Stimulated activated CD8-positive, alpha-beta memory T cell treated with anti-CD3 and anti-CD28 coated beads, Interleukin-7, amount 100 ng/mL, for 4 hours (primary cell): ENCODE measurements around the gene REEP3.

Source experiments
- DNase-seq, 2 donors: peaks; one replicate each; pipeline ENCODE4 v3.0.0-alpha.2; 2020; ENCODE audit warnings: low read depth in 2 of 2

The REEP3 gene

DNA sequence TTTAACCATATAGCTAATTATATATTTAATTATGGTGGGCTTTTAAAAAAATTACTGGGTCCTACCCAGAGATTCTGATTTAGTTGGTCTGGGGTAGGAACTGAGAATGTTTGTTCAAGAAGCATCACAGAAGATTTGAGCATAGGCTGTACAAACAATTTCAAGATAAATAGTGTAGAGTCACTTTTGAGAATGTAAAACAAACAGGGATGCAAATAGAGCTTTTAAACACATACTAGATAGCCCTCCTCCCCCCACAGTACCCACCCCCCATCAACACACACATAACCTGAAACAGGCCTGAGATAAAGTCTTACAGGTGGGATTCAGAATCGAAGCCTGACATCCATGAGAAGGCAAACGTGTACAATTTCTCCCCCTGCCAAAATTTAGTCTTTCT lies 15.6 kb upstream of the REEP3 start:
- DNase-seq, result no peak

DNA sequence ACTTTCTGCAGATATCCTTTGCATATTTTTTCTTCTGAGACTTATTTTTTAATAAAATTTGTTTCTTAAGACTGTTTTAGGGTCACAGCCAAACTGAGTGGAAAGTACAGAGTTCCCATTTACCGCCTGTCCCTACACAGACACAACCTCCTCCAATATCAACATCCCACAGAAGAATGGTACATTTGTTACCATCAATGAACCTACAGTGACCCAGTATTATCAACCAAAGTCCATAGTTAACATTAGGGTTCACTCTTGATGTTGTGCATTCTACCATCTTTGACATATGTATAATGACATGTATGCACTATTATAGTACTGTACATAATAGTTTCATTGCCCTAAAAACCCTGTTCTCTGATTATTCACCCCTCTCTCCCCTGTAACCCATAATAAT lies 14.6 kb upstream of the REEP3 start:
- no peak for DNase-seq

DNA sequence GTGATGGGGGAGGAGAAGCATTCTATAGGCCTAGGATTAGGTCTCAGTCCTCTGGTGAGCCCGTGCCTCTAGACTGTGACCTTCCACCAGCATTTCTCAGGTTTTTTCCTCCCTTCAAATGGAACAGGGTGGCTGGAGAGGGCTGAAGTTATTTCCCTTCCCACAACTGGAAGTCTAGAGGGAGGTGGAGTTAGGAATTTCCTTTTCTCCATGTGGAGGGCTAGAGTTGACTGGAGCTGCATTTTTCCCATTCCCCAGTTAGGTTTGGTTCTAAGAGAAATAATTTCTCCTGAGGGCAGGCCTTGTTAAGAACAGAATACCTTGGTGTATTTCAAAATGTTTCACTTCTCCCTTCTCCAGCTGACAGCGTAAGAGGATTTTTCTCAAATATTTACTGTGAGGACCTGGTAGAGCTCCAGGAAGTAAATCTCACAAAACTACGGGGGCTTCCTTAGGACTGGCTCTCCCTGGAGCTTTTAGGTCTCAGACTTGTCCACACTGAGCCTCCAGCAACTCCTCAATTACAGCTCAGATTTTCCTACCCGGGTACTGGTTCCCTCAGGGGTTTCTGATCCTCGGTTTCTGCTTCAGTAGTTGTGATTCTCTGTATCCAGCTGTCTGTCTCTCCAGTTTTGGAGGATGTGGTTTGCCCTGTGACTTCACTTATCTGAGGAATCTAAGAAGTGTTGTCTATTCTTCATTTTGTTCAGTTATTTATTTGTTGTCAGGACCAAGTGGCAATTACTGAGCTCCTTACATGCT lies 6.0 kb upstream of the REEP3 start:
- no peak for DNase-seq

DNA sequence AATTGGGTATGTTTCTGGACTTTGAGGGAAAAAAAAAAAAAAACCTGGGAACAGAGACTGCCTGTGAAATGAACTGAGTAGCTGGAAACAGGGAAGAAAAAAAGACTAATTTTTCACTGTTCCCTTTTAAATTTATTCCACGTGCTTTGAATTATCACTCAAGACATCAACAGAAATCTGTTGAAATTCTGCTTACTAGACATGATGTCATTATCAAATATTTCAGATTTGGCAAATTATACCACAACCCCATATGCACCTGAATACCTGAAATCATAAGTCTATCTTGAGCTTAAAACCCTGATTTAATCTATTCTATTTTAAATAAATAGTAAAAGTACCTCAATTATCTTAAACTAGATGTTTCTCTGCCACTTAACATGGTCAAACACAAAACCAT lies 5.0 kb upstream of the REEP3 start:
- DNase-seq, result no peak

DNA sequence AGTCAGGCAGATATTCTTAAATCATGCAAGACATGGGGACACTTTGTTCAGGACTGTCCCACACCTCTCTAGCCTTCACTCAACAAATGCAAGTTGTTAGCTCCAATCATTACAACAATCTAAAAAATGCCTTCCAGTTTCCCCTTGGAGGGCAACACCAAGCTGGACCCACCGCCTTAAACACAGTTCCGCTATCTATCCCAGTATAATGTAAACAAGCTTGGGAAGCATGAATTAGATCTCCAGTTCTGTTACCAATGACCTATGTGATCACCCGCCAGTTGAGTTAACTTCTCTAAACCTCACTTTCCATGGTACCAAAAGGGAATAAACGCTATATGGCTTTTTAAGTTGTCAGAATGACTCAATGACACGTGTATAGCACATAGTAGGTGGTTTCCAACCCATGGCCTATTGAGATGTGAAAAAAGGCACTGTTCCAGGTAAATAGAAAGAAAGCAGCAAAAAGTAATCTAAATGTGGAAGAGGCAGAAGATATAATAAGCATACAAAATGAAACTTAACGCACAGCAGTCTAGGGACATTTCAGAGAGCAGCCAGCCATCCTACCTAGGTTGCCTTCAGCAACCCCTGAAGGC lies 2.4 kb upstream of the REEP3 start:
- DNase-seq, result no peak

DNA sequence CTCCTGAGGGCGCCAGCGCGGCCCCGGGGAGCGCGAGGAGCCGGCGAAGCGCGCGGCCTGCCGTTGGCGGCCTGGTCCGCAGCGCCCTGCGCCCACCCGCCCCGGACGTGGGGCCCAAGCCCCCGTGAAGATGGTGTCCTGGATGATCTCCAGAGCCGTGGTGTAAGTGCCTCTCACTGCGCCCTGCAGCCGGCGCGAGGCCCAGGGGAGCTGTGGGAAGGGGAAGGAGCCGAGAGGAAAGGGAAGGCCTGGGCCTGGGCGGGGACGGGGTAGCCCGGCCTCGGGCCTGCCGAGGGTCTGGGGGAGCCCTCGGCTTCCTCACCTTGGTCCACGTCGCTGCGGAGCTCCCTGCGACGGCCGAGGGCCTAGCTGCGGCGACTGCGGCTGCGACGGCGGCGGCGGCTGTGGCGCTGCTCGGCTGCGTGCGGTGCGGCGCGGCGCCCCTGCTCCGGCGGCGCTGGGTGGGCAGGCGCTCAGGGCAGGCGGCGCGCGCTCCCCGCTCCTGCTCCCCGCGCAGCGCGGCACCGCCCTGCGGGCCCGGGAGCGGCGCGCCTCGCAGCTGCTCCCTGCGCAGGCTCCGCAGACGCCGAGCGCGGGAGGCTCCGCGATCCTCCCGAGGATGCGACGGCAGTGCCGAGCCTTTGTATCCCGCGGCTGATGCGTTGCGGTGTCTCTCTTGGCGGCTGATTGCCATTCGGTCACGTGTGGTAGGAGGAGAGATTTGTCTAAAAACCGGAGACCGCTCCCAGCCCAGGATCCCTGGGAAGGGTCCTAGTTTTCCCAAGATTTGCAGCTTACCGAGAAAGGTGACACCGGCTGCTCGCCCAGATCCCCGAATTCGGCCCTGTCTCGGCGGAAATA lies 445 bp downstream of the REEP3 start:
- peak in 1 of 2 donors; percentile 53 for DNase-seq

DNA sequence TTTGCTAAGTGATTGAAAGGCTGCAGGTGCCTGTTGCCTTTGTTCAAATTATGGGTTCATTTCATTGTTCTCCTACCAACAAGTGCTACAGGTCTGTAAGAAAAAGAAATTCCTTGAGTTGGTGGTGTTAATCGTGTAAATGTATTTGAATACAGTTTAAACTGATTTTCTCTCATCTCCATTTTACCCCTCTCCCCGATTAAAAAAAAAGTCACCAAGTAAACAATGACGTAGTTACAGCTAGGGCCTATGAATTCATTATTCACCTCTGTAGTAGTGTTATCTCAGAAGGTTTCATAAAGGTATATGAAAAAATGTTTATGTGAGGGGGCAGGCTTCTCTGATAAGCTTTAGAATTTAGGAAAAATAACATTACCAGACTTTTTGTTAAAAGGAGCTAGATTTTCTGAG lies 1.1 kb downstream of the REEP3 start:
- no peak for DNase-seq

DNA sequence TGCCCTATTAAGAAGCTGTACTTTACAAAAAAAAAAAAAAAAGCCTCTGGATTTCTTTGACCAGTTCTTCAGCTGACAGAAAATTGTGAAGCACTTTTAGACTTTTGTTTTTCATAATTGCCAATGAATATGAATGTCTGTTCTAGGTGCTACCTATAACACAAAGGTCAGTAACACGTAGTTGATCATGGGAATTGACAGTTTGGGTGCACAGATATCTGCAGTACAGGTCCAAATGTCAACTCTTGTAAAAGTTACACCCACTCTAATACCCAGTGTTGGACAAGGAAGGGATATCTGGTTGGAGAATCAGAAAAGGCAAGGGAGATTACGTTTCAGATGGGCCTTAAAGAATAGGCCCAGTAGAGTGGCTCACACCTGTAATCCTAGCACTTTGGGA lies 1.8 kb downstream of the REEP3 start:
- DNase-seq, result no peak

DNA sequence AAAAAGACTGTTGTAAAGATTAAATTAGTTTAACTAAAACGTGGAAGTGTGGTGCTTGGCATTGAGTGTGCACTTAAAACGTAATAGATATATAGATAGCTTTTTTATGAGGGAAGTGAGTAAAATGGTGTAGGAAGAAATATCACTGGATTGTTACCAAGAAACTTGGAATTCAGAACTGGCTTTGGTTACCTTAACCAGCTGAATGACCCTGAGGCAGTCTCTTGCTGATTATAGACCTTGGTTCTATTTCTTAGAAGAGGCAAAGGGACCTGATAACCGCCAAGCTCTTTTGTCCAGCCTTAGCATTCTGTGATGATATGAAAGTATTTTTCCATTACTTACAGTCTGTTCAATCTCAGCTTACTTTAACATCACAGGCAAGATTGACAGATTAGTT lies 3.8 kb downstream of the REEP3 start:
- DNase-seq, result no peak

DNA sequence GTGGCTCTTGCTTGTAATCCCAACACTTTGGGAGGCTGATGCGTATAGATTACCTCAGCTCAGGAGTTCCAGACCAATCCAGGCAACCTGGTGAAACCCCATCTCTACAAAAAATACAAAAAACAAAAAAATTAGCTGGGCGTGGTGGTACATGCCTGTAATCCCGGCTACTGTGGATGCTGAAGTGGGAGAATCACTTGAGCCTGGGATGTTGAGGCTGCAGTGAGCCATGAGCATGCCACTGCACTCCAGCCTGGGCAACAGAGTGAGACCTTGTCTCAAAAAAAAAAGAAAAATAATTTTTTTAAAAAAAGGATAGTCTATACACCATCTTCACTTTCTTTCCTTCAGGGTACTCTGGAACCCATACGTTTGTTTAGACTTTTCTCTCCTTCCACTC lies 6.2 kb downstream of the REEP3 start:
- no peak for DNase-seq

DNA sequence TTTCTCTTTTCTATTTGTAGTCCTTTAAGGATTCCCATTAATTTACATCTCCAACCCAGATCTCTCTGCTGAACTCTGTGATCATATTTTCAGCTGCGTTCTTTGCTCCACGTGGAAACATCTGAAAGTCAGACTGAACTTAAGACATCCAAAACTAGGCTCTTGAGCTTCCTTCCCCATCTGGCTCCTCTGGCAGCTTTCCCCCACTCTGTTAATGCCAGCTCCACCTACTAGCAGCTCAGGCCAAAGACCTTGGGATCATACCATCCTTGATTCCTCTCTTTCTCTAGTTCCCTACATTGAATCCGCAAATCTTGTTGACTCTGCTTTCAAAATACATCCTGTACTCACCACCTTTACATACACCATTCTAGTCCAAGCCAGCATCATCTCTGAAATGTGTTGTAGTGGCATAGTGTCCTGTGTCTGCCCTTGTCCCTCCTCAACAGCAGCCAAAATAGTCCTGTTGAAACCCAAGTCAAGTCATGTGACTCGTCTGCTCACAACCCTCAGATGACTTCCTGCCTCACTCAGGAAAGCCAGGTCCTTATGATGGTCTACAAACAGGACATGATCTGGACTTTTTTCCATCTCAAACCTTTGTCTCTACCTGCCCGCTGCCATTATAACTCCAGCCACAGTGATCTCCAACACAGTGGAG lies 7.0 kb downstream of the REEP3 start:
- DNase-seq, result no peak

DNA sequence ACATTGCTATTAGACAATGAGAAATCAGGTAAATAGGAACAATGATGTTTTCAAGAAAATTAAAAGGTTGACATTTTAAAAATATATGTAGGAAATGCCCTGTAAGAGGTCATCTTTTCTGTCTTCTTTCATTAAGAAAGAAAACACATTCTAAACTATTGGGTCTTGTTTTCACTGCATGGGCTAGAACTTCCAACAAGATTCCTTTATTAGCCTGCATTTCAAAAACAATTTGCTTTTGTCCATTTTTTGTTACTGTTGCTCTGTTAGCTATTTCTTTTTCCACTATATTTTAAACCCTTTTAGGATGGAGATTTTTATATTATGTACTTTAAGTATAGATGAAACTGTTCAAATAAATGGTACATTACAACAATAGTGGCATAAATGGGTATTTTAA lies 9.2 kb downstream of the REEP3 start:
- DNase-seq, result no peak

DNA sequence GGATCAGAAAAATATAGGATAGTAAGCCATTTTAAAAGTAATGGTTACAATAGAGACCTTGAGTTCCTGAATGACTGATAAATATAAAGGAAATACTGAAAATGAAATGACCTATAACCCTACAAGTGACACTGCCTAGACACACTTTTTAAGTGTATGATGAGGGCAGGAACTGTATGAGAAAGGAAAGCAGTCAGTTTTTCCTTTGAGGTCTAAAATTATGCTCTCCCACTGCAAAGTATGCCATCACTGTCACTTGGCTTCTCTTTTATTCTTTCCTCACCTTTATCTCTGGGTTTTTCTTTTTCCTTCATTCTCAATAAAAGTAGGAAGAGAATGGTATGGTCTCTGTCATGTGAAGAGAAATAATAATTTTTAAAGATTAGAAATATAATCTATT lies 13.5 kb downstream of the REEP3 start:
- no peak for DNase-seq

DNA sequence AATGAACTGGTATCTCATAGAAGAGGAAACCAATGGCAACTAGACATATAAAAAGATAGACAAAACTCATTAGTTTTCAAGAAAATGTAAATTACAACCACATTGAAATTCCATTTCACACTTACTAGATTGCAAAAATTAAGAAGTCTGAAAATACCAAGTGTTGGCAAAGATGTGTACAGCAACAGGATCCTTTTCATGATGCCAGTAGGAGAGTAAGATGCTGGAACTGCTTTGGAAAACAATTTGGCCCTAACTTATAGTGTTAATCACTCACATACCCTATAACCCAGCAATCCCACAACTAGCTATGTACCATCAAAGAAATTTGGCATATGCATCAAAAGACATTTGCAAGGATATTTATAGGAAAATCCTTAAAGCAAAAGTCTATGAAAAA lies 15.5 kb downstream of the REEP3 start:
- DNase-seq, result no peak

DNA sequence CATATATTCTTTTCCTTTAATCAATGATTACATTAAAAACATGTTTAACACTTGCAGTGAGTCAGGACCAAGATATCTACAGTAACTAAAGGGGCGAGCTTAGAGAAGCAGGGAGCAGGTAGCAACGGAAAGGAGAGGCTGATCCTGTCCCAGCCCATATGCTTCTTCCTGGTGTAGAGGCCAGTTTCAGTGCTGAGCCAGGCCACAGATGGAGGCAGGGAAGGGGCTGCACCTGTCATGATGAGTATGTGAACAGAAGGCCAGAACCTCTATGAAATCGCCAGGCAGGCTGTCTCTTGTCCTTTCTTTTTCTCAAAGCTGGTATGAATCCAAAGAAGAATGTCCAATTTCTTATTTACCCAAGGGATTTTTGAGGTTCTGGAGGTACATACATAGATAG lies 16.3 kb downstream of the REEP3 start:
- no peak for DNase-seq

DNA sequence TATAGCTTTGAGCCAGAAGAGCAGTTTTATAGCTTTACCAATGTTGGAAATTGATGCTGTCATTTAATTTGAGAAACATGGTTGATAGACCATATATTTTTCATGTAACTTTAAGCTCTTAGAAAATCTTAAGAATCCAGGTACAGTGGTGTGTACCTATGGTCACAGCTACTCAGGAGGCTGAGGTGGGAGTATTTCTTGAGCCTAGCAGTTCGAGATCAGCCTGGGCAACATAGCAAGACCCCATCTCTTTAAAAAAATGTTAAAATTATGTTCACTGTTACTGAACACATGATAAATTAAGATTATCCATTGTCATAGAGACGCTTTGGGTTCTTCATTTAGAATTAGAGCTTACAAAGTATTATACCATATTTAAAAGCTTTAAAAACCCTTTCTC lies 18.2 kb downstream of the REEP3 start:
- DNase-seq, result no peak

DNA sequence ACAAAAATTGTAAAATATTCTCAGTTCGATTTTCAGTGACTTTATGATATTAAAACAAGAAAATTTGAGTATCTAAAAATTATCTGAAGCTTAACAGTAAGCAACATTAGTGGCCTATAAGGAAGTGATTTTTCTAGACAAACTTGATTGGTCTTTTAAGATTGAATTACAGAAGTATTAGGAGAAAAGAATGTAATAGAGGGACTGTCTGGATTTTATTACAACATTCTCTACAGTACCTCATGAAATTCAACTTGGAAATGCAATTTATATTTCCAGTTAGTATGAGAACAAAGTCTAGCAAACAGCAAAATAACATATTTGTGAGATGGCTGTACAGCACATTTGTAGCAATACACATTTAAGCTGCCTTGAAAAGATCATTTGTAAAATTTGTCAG lies 18.8 kb downstream of the REEP3 start:
- DNase-seq, result no peak

DNA sequence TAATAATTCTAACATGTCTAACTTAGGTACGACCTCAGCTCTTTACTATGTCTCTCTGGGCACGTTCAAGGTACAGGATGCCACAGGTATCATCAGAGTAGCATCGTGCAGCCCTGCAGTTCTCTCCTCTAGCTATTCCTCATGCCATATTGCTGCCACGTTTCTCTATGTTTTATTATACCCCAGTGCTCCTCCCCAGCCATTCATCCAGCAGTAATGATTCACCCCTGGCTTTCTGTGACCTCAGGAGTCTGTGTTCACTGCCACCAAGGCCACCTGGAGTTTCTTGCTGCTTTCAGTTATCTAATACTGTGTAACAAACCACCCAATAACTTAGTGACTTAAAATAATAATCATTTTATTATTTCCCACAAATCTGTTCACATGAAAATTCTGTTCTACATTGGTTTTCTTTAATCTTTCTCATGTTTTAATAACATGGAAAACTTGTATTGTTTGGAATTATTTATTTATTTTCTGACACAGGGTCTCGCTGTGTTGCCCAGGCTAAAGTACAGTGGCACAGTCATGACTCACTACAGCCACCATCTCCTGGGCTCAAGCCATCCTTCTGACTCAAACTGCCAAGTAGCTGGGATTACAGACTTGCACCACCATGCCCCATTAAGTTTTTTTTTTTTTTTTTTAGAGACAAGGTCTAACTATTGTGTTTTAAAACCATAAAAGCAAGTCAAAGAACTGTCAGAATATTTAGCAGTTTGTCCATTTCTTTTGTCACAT lies 21.8 kb downstream of the REEP3 start:
- DNase-seq, result no peak

DNA sequence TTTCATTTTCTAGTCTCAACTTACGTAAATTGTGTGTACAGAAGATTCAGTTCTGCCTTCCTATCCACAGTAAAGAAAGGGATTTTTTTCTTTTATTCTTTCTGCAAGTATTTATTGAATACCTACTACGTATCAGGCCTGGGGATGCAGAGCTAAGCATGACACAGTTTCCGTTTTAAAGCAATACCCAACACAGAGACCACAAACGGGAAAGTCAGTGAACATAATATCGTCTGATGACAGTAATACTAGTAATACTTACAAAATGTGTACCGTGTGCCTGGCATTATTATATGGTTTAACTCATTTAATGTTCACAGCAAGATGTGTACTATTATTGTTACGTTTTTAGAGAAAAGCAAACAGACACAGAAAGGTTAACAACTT lies 22.4 kb downstream of the REEP3 start:
- DNase-seq, result no peak

DNA sequence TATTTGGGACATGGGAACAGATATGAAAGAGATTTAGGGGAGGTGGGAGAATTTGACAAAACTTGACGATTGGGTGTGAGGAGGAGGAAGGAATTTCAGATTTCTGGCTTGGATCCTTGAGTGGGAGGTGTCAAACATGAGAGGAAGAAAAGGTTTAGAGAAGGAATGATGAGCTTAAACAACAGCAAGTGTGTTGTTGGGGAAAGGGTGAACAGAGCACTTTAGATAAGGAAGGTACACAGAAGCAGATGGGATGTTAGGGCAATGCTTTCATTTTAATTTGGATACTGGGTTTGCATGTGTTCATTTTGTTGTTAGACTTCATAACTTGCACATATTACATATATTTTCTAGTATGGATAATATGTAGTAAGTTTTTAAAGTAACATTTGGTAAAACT lies 23.2 kb downstream of the REEP3 start:
- no peak for DNase-seq

DNA sequence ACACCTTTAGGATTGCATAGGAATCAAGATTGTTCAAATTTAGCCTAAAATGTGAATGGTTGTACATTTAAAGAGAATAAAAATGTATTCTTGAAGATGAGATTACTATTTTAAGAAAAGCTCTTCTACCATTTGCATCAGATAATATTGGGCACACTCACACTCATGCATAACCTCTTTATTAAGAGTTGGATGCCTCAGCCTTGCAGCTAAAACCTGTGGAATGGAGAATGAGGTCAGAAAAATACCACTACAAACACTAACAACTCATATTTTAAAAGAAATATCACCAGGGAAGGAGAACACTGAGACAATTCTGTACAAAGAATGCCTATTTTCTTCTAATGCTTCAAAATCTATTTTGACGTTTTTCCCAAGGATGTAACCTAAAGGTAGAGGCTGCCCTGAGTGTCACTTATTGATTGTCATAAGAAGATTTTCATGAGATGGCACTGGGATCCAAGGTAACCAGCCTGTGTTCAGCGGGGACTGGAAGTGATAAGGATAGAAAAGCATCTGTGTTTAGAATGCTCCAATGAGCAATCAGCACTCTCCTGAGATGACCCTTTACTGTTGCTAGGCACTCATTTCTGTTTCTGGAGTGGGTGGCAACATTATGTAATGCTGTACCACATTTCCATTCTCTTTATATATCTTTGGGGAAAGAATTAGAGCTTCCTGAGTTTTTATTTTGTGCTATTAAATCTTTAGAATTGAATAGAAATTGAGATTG lies 26.6 kb downstream of the REEP3 start:
- no peak for DNase-seq
